ENCODE measurements around the gene TRAT1.

Gene TRAT1

DNA sequence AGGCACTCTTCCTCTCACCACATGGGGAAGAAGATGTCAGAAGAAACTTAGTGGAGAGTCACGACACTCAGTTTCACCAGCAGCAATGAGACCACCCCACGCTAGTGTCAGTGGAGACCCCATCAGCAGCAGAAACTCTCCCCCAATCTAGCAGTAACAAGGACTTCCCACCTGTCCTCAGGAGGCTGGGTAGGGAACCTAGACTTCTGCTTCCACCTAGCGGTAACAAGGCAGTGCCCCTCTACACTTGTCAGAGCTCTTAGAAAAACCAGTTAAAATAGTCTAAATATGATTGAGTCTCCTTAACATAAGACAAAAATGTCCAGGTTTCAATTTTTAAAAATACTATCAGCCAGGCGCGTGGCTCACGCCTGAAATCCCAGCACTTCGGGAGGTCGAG lies 57.3 kb downstream of the TRAT1 start:
- peak in 1 of 2 experiments; percentile 44 for DNase-seq (ENCODE audit: low read depth in 1 of 2, low spot score in 1 of 2)
- in situ Hi-C loops (cut with HindIII; ENCODE audit: low pct_unique_long_range_greater_than_20kb, low sequenced_read_pairs): no loop called here
- no peak for TF ChIP-seq JUND (IDR thresholded peaks at IDR 0.05; ENCODE audit: low read depth)

- TF ChIP-seq JUND (IDR thresholded peaks at IDR 0.05; ENCODE audit: low read depth): no peak
- in situ Hi-C loops (cut with HindIII; ENCODE audit: low pct_unique_long_range_greater_than_20kb, low sequenced_read_pairs): no loop called here
- DNase-seq (ENCODE audit: low read depth in 1 of 2, low spot score in 1 of 2): no peak
Measured at GRCh38 chr3:108882762-108883161, 60.2 kb downstream of the TRAT1 start.

DNA sequence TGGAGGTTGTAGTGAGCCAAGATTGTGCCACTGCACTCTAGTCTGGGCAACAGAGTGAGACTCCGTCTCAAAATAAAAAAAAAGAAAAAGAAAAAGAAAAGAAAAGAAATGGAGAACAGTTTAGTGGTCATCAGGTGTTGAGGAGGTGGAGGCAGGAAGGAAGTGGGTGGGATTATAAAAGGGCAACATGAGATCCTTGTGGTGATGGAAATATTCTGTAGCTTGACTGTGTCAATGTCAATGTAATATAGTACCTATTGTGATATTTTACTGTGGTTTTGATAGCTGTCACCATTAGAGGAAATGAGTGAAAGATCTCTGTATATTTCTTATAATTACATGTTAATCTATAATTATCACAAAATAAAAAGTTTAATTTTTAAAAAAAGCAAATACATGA lies 60.8 kb downstream of the TRAT1 start:
- TF ChIP-seq JUND (IDR thresholded peaks at IDR 0.05; ENCODE audit: low read depth): no peak
- in situ Hi-C loops (cut with HindIII; ENCODE audit: low pct_unique_long_range_greater_than_20kb, low sequenced_read_pairs): no loop called here

GRCh38 chr3:108887121-108887520 lies 64.5 kb downstream of the TRAT1 start:
- DNase-seq (ENCODE audit: low read depth in 1 of 2, low spot score in 1 of 2): no peak
- no peak for TF ChIP-seq JUND (IDR thresholded peaks at IDR 0.05; ENCODE audit: low read depth)

More for the DNA sequence above, 60.8 kb downstream of the TRAT1 start:
- DNase-seq (ENCODE audit: low read depth in 1 of 2, low spot score in 1 of 2): no peak

DNA sequence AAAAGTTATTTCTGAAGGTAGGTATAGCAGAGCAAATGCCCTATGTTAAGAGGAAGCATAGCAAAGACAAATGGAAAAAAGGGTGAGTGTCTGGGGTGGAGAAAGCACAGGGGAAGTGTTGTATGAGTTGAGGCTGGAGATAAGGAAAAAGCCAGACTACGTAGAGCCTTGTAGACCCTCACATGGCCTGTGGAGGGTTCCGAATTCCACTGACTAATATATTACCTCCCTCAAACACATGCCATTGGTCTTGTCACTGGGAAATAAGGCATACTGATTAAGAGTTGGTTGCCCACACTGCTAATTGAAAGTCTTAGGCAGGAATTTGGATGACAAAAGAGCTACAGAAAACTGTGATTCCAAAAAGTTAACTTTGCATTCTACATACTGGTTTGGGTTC lies 65.2 kb downstream of the TRAT1 start:
- in situ Hi-C loops (cut with HindIII; ENCODE audit: low pct_unique_long_range_greater_than_20kb, low sequenced_read_pairs): no loop called here
- no peak for DNase-seq (ENCODE audit: low read depth in 1 of 2, low spot score in 1 of 2)
- no peak for TF ChIP-seq JUND (IDR thresholded peaks at IDR 0.05; ENCODE audit: low read depth)

More at GRCh38 chr3:108887121-108887520, 64.5 kb downstream of the TRAT1 start:
- in situ Hi-C loops (cut with HindIII; ENCODE audit: low pct_unique_long_range_greater_than_20kb, low sequenced_read_pairs): no loop called here

GRCh38 chr3:108891833-108892232 lies 69.2 kb downstream of the TRAT1 start:
- TF ChIP-seq JUND (IDR thresholded peaks at IDR 0.05; ENCODE audit: low read depth): no peak
- in situ Hi-C loops (cut with HindIII; ENCODE audit: low pct_unique_long_range_greater_than_20kb, low sequenced_read_pairs): no loop called here
- no peak for DNase-seq (ENCODE audit: low read depth in 1 of 2, low spot score in 1 of 2)

DNA sequence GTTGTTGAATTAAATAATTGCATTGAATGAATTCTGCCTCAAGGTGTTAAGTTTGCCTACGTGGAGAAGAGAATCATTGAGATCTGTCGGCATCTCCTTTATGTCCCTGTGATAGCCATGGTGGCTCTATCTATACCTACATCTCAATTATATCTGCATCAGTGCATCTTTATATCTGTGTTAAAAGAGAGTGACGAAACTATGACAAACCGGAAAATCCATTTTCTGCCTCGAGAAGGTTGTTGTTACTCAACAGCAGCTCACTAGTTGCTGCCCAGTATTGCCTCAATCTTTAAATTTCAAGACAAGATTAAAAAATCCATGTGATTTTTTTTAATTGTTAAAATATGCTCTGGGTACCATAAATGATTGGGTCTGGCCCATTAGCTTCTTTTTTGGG lies 72.4 kb downstream of the TRAT1 start:
- in situ Hi-C loops (cut with HindIII; ENCODE audit: low pct_unique_long_range_greater_than_20kb, low sequenced_read_pairs): no loop called here
- no peak for TF ChIP-seq JUND (IDR thresholded peaks at IDR 0.05; ENCODE audit: low read depth)
- DNase-seq (ENCODE audit: low read depth in 1 of 2, low spot score in 1 of 2): no peak

DNA sequence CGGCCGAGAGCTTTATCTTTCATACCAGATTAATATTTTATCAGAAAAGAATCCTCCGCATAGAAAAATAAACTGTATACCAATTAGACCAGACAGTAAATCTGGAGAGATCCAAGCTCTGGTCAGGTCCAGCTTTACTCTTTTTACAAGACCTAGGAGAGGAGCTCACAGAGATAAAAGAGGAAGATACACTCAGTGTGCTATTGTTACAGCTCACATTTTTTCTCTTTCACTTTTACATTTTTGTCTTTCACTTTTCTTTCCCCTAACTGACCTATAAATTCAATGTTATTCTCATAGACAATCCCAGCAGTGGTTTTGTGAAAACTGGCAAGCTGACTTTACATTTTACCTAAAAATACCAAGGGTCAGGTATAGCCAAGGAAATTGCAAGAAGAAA lies 75.3 kb downstream of the TRAT1 start:
- in situ Hi-C loops (cut with HindIII; ENCODE audit: low pct_unique_long_range_greater_than_20kb, low sequenced_read_pairs): no loop called here
- DNase-seq (ENCODE audit: low read depth in 1 of 2, low spot score in 1 of 2): no peak

GRCh38 chr3:108899530-108899929 lies 76.9 kb downstream of the TRAT1 start:
- in situ Hi-C loops (cut with HindIII; ENCODE audit: low pct_unique_long_range_greater_than_20kb, low sequenced_read_pairs): no loop called here
- no peak for TF ChIP-seq JUND (IDR thresholded peaks at IDR 0.05; ENCODE audit: low read depth)
- DNase-seq (ENCODE audit: low read depth in 1 of 2, low spot score in 1 of 2): no peak

More for the DNA sequence above, 75.3 kb downstream of the TRAT1 start:
- TF ChIP-seq JUND (IDR thresholded peaks at IDR 0.05; ENCODE audit: low read depth): no peak
